GM21526 (cell line): ENCODE results near the gene NABP2.
"Not testable (repeated sequence)": the region's sequence is repeated elsewhere in the genome, so short reads cannot be mapped to it uniquely, and the experiment has no call there.

Experiments used
- ATAC-seq: cut with Tn5 transposase; IDR thresholded peaks from one replicate; pipeline ENCODE4 v1.9.1; 2021; ENCODE audit warnings: moderate library complexity; ENCODE audit not compliant: unreplicated experiment, low FRiP score

The NABP2 gene

GRCh38 chr12:56224102-56224701, at the start of gene NABP2:
Gene NABP2, plus strand, starts transcription at chr12:56224342. Its CDS starts 515 bp downstream, at chr12:56224857.
- peak; percentile 68 for ATAC-seq

DNA sequence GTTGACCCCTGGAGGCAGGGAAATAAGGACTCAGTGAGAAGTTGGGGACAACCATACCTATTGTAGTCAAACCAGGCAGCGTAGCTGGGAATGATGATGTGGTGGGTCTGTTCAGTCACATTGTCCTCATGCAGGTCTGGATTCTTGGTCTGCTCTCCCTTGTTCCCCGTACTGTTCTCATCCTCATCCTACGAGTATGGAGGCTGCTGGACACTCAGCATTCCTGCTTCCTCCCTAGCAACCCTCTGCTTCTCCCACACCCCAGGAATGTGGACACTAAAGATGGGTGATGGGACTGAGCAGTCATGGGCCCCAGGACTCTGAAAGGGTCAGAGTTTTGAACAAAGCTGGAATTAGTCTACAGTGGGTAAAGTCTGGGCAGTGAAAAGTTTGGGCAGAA, 45.8 kb upstream of the NABP2 start:
- no peak for ATAC-seq

DNA sequence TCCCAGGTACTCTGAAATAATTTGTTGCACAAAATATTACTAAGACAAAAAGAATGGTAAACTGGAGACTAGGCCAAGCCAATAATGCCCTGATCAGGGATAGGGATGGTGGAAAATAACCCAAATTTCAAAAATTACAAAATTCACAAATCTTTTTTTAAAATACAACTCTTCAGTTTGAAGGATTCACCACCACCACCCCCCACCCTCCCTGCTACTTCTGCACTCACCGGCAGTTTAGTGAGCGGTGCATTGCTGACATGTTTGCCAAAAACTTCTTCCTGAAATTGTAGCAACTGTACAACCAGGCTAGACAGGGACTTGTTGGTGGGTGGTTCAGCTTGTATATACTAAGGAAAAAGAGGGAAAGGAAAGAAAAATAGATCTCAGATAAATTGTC, 37.2 kb upstream of the NABP2 start:
- no peak for ATAC-seq

- ATAC-seq, result no peak
These were observed 35.9 kb upstream of the NABP2 start for GRCh38 chr12:56188131-56188777.

DNA sequence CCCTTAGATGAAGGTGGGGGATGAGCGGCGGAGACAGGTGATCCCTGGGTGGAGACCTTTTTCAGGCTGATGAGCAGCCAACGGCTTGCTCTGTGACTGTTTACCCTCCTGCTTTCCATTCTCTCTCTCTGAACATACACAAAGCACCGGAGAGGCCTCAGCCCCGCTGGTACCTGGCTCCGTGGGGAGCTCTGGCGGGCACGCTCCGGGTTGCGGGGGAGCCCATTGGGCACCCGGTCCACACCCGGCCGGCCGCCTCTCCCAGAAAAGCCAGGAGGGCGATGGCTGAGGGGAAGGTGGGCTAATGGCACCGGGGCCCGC, 35.4 kb upstream of the NABP2 start:
- ATAC-seq, result no peak

DNA sequence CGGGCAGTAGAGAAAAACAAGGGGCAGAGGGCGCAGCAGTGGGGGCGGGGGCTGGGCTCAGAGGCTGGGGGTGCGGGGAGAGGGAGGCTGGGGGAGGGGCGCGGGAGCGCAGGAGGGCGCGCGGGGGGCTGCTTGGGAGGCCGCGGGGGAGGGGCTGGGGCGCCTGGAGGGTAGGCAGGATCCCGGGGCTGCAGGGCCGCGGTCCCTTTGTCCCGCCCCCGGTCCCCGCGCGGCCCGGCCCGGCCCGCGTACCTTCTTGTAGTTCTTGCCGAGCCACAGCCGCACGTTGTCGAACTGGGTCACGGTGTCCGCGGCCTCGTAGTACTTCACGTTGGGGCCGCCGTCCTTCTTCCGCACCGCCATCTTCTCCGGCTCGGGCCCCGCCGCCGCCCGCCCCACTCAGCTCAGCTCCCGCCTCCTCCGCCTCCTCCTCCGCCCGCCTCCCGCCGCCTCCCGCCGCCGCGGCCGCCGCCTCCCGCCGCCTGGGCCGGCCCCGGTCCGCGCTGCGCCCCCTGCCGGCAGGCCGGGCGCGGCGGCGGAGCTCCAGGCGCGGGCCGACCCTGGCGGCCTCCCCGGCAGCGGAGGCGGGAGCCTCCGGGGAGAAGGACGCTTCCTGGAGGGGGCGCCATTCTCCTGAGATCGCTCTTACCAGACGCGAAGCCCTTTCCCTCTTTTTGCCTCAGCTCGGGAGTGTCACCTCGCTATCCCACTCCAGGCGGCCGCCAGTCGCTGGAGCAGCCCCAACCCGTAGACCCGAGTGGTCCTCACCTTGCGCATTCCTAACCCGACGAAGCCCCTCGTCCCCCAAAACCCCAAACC, 34.8 kb upstream of the NABP2 start, which contains the start of gene SMARCC2:
TSS of gene SMARCC2 (minus strand) at position 385 of the 819 bp plus-strand sequence. CDS start at position 363, 22 bp downstream.
- ATAC-seq, result peak; percentile 59

GRCh38 chr12:56189918-56190694, 34.0 kb upstream of the NABP2 start:
- peak; percentile 26 for ATAC-seq

DNA sequence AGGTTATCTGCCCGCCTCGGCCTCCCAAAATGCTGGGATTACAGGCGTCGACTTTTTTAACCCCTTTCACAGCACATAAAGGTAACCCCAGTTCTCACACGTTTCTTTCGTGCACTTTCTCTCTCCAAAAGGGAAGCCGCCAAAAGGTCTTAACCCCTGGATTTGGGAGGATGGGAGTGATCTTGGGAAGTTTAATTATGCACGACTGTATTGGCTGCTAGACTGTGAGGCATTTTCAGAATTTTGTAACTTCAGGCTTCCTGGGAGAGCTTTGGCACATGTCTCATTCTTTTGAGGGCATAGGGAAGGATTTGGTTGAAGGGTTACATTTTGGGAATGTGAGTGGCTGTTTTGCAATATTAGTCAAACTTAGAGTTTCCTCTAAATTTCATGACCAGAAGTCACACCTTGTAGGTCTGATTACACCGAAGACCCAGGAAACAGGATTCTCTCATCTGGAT, 33.4 kb upstream of the NABP2 start:
- no peak for ATAC-seq

- no peak for ATAC-seq
These were observed 31.6 kb upstream of the NABP2 start for GRCh38 chr12:56192582-56192981.

DNA sequence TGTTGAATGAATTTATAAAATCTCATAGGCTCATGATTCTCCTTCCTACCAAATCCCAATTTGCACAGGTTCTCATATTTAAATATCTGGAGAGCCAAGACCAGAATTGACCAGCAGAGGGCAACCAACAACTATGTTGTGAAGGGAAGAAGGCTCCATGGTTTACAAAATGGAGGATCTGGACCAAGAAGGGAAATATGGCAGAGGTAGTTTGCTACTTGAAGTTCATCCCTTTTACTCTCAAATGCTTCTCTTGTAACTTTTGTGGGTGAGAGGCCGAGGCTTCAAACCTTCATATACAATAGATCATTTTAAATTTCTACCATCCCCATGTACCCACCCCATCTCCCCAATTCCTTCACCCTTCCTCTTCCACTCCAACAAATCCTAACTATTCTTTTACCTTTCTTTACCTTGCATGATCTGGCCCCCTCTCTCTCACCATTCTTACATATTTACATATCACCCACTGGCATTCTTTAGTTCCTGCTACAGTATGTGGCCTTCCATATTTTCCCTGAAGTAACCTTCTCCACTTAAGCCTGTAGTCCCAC, 31.0 kb upstream of the NABP2 start:
- no peak for ATAC-seq

- not testable (repeated sequence) for ATAC-seq
These were observed 27.2 kb upstream of the NABP2 start for GRCh38 chr12:56196818-56197550.

DNA sequence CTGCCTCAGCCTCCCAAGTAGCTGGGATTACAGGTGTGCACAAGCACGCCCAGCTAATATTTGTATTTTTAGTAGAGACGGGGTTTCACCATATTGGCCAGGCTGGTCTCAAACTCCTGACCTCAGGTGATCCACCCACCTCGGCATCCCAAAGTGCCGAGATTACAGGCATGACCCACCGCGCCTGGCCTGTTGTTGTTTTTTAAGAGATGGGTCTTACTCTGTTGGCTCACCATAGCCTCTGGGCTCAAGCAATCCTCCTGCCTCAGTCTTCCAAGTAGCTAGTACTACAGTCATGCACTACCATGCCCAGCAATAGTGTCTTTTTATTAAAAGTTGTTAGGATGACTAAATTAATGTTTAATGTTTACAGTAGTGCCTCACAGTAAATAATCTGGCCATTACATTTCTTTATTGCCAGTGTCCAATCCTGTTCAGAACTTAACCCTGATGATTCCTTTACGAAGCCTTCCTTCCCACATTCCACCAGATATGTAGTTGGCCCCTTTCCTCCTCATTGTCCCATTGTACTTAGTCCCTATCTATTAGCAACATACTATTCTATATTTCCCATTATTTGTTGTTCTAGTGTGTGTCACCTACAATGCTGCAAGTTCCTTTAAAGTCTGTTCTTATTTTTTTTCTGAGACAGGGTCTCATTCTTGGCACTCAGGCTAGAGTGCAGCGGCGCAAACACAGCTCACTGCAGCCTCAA, 26.1 kb upstream of the NABP2 start:
- no peak for ATAC-seq

DNA sequence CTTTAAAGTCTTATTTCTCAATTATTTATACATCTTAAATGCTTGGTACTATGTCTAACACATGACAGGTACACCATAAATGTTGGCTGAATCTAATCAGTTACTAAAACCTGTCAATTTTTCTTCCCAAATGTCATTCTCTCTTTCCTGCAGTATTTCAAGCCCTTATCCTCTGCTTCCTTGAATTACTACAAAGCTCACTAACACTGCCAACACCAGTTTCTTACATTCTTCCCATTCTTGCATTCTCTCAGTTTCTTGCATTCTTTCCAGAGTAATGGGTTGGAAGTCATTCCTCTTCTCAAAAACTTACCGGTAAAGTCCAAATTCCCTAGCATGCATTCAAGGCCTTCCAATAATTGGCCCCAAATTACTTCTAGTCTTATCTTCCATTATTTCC, 25.3 kb upstream of the NABP2 start:
- ATAC-seq, result no peak

DNA sequence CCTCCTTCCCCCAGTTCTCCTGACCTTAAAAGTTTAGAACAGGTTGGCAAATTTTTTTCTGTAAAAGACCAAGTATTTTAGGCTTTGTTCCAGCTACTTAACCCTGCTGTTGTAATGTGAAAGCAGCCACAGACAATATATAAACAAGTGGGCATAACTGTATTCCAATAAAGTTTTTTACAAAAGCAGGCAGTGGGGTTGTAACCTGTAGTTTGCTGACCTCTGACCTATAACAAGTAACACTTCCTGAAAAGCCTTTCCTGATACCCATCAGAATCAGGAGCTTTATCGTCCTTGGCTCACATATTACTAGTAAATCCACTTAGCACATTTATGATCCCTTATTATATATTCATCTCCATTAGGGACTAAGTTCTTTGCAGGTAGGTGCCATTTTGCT, 21.8 kb upstream of the NABP2 start:
- no peak for ATAC-seq

- ATAC-seq, result no peak
These were observed 21.3 kb upstream of the NABP2 start for GRCh38 chr12:56202838-56203237.

DNA sequence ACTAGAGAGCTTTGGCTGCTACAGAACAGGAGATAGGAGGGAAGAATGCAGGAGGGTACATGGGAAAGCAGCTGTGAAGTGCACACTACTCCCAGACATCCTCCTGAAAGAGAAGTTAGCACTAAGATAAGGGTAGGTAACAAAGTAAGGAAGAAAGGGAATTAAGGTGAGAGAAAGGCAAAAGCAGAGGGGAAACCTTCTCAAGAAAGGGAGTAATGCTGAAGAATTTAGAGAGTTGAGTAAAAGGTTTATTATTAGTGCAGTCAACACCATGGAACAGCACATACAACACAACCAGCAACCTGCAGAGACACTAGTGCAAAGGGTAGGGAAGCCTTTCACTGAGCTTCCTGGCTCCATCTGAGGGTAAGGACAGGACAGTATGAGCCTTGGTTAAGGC, 19.9 kb upstream of the NABP2 start:
- no peak for ATAC-seq

DNA sequence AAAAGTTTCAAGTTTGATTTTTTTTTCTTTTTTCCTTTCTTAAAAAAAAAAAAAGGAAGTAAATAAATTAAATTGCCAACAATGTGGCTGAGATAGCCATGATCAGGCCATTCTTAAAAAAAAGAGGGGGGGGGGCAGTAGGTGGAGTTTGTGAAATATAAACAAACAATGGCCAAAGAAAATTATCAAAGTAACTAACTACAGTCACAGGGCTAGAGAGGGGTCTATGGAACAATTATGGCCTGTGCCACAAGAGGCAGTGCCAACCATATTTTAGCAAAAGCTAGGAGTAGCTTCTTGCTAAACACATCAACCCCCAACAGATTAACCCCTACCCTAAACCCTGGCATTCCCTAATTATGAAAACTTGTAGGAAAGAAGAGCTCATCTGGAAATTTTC, 18.7 kb upstream of the NABP2 start:
- ATAC-seq, result no peak

GRCh38 chr12:56206452-56207166, 17.5 kb upstream of the NABP2 start:
- no peak for ATAC-seq

- no peak for ATAC-seq
These were observed 16.1 kb upstream of the NABP2 start for GRCh38 chr12:56208006-56208405.
